K562 (cell line): Measurements from ENCODE around the gene RREB1. TPM values are rescaled to one million over a fixed set of nuclear protein-coding genes. Genes with fewer than 3 reads are reported as not detected.

Experiments used
- CBX2 ChIP-seq: fragments of 200-600 bp; sonication (generic); IDR thresholded peaks from one replicate; pipeline ENCODE4 v1.6.1; 2012; ENCODE audit warnings: mild to moderate bottlenecking, low read length, inconsistent platforms; ENCODE audit not compliant: insufficient read depth, poor library complexity, severe bottlenecking
- CREB1 ChIP-seq, 2 experiments: sonication (generic) in 1 of 2; formaldehyde crosslinking in 1 of 2; IDR thresholded peaks; 2 replicates each; pipeline versions ENCODE4 v1.6.1 to v1.8.0; 2012 to 2022; ENCODE audit warnings: inconsistent platforms in 1 of 2, mild to moderate bottlenecking in 1 of 2, missing genetic modification reagents in 1 of 2, moderate library complexity in 1 of 2
- HDAC1 ChIP-seq, 2 experiments: fragments of 450-650 bp; IDR thresholded peaks; 2 replicates each; pipeline ENCODE4 v1.6.1; 2016 to 2017; ENCODE audit warnings: inconsistent platforms in 1 of 2, mild to moderate bottlenecking in 1 of 2, moderate library complexity in 1 of 2
- HNRNPLL ChIP-seq: fragments of 200-400 bp; formaldehyde crosslinking; IDR thresholded peaks from 2 replicates; pipeline ENCODE4 v1.6.1; 2017; ENCODE audit warnings: low read length, low read depth, mild to moderate bottlenecking; ENCODE audit not compliant: poor library complexity, severe bottlenecking
- NFE2 ChIP-seq: IDR thresholded peaks from 2 replicates; pipeline ENCODE4 v1.6.1; 2014; ENCODE audit warnings: antibody characterized with exemption, low read depth
- PCBP1 ChIP-seq: fragments of 200-400 bp; formaldehyde crosslinking; IDR thresholded peaks from 2 replicates; pipeline ENCODE4 v1.6.1; 2018; ENCODE audit warnings: mild to moderate bottlenecking, low read depth, low read length; ENCODE audit not compliant: poor library complexity, severe bottlenecking
- polyA plus RNA-seq, 8 experiments: library from polyadenylated mRNA; depleted of rRNA in 4 of 8; stranded (reverse) in 5 of 8; unstranded in 3 of 8; fragments of >200 nt; fragmentation: Nextera tagmentation in 2 of 8; fragmentation: Illumina TruSeq in 1 of 8; extraction: Ambion mirVana in 2 of 8; extraction: Trizol in 1 of 8; gene quantifications; 2 replicates each; pipeline versions ENCODE4 v1.2.1 to v1.2.3, GENCODE V29; 2011 to 2014; ENCODE audit warnings: inconsistent platforms in 1 of 8, missing spikeins in 1 of 8
- total RNA-seq, 7 experiments: library from RNA; depleted of rRNA in 6 of 7; stranded (reverse); fragments of >200 nt in 6 of 7; fragmentation: Illumina TruSeq in 2 of 7; extraction: Trizol in 2 of 7; gene quantifications; 2 replicates each; pipeline versions ENCODE4 v1.2.1 to v1.2.3, GENCODE V29; 2011 to 2021; ENCODE audit warnings: low replicate concordance in 1 of 7
- TF ChIP-seq, protein P1 (sequence below): IDR thresholded peaks from 2 replicates; pipeline ENCODE4 v1.6.1; 2016; ENCODE audit warnings: missing genetic modification characterization, missing compliant biosample characterization
- TF ChIP-seq, protein P2 (sequence below): sonication (generic); formaldehyde crosslinking; IDR thresholded peaks from 2 replicates; pipeline ENCODE4 v1.8.0; 2022; ENCODE audit warnings: missing genetic modification reagents, mild to moderate bottlenecking, borderline replicate concordance
- TF ChIP-seq, protein P3 (sequence below): sonication (generic); formaldehyde crosslinking; IDR thresholded peaks from 2 replicates; pipeline ENCODE4 v1.5.0; 2020; ENCODE audit warnings: missing genetic modification reagents

RREB1 gene
- total and polyA plus RNA-seq, 9 of the 15 experiments (the other 6 are each of a cell fraction or from before 2014, with no cell fraction given) = 3.3 to 64.2 (median 19.3) TPM

DNA sequence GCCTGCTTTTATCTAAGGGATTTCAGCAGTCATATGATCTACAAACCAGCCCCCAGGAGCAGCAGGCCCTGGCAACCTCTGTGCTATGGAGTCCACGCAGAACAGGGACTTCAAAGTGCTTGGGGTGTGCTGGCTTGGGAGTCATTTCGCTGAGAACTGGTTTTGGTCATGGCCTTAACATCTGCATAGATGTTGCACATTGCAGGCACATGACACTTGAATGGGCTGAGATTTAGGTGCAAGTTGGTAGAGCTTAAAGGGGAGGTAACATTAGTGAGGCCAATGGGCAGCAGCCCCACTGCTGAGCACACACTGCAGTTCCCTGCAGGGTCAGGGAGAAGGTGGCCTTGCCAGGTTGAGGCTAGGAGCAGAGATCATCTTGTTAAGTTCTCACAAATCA is 43.6 kb downstream of the RREB1 start (continued):
- TF ChIP-seq, protein P1, sequence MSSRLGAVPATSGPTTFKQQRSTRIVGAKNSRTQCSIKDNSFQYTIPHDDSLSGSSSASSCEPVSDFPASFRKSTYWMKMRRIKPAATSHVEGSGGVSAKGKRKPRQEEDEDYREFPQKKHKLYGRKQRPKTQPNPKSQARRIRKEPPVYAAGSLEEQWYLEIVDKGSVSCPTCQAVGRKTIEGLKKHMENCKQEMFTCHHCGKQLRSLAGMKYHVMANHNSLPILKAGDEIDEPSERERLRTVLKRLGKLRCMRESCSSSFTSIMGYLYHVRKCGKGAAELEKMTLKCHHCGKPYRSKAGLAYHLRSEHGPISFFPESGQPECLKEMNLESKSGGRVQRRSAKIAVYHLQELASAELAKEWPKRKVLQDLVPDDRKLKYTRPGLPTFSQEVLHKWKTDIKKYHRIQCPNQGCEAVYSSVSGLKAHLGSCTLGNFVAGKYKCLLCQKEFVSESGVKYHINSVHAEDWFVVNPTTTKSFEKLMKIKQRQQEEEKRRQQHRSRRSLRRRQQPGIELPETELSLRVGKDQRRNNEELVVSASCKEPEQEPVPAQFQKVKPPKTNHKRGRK (tag) = no peak
- TF ChIP-seq PCBP1 (no peak), CREB1 (IDR thresholded peaks at IDR 0.05) (no peak), CREB1 (CRISPR knock-in tag; IDR thresholded peaks at IDR 0.05) (0 out of 2 replicates have a peak, but pooled peaks have one; percentile 26), NFE2 (no peak), CBX2 (no peak), HNRNPLL (no peak), HDAC1 (IDR thresholded peaks at IDR 0.05) (peak in 1 of 2 experiments; percentile 38; a peak in 1 of 4 replicates)
- TF ChIP-seq, protein P2, sequence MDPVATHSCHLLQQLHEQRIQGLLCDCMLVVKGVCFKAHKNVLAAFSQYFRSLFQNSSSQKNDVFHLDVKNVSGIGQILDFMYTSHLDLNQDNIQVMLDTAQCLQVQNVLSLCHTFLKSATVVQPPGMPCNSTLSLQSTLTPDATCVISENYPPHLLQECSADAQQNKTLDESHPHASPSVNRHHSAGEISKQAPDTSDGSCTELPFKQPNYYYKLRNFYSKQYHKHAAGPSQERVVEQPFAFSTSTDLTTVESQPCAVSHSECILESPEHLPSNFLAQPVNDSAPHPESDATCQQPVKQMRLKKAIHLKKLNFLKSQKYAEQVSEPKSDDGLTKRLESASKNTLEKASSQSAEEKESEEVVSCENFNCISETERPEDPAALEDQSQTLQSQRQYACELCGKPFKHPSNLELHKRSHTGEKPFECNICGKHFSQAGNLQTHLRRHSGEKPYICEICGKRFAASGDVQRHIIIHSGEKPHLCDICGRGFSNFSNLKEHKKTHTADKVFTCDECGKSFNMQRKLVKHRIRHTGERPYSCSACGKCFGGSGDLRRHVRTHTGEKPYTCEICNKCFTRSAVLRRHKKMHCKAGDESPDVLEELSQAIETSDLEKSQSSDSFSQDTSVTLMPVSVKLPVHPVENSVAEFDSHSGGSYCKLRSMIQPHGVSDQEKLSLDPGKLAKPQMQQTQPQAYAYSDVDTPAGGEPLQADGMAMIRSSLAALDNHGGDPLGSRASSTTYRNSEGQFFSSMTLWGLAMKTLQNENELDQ (CRISPR knock-in tag) = no peak
- TF ChIP-seq, protein P3, sequence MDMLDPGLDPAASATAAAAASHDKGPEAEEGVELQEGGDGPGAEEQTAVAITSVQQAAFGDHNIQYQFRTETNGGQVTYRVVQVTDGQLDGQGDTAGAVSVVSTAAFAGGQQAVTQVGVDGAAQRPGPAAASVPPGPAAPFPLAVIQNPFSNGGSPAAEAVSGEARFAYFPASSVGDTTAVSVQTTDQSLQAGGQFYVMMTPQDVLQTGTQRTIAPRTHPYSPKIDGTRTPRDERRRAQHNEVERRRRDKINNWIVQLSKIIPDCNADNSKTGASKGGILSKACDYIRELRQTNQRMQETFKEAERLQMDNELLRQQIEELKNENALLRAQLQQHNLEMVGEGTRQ = no peak
